Measurements from ENCODE around the gene CELSR1.

The CELSR1 gene

DNA sequence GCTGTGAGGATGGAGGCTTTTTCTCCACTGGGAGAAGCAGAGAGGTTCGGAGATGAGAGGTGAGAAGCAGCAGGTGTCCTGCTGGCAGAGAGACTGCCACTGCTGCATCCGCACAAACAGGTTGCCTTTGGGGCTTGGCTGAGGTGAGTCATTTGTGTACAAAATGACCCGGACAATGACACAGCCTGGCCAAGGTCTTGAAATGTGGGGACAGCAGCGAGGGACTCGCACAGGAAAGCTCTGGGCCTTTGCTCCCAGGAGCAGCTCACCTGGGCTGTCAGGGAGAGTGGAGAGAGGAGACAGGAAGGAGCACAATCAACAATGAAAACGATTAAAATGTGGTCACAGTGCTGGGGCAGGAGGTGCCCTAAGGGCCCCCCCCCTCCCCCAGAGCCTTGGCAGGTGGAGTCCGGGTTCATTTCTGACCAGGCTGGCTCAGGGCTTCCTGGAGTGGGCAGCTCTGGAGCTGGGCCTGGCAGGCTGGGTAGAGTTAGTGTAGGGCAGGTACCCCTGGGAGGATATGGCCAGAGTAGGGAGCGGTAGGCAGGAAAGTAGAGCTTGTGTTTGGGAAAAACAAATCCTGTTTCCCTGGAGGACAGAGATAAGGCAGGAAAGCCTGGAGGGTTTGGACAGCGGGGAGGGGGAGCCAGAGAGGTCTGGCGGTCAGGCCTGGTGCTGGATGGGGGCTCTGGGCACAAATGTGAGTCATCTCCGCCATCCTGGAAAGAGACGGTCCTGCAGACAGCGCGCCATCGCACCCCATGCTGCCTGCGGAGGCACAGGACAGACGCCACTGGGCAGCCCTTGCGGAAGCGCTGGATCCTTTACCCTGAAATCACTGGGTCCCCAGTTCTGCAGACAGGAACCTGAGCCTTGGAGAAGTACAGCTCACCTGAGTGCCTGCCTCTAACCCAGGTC lies 37.8 kb upstream of the CELSR1 start:
- no peak for DNase-seq

DNA sequence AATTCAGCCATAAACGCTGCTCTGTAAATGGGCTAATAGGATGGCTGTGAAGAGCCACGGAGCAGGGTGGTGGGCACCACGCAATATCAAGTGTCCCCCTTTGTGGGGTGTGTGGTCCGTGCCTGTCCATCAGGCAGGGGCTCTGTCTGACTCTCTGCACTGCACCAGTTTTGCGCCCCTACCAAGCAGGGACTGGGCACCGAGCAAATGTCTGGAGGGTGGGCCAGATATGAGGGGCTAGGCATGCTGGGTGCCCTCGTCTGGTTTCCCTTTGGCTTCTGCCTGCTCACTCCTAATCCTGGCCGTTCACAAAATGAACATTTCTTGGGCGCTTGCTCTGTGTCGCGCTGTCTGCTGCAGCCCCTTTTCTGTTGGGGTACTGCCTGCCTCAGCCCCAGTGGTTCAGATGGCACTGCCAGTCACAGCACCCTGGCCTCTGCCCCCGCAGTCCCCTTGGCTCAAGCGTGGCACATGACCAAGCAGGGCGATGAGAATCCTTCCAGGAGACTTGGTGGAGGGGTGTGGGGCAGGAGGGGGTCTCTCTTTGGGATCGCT lies 37.1 kb upstream of the CELSR1 start:
- DNase-seq = no peak

DNA sequence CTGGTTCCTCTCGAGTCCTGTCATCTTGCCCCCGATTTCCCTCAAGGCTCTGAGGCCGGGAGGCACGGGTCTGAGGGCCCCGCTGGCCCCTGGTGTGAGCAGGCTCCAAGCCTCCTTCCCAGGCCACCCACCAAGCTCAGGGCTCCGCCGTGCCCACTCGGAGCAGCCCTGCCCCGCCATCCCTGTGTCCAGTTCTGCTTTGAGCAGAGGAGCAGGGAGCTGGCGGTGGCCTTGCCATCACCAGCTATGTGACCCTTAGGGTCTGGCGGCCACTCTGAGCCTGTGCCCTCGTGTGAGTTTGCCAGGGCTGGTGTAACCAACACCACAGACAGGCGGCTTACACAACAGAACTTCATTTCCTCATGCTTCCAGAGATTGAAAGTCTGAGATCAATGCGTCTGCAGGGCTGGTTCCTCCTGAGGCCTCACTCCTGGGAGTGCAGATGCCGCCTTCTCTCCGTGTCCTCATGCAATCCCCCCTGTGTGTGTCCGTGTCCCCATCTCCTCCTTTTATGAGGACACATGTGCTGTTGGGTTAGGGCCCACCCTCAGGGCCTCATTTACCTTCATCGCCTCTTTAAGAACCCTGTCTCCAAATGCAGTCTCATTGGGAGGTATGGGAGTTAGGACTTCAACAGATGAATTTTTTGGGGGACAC lies 36.5 kb upstream of the CELSR1 start:
- no peak for DNase-seq

DNA sequence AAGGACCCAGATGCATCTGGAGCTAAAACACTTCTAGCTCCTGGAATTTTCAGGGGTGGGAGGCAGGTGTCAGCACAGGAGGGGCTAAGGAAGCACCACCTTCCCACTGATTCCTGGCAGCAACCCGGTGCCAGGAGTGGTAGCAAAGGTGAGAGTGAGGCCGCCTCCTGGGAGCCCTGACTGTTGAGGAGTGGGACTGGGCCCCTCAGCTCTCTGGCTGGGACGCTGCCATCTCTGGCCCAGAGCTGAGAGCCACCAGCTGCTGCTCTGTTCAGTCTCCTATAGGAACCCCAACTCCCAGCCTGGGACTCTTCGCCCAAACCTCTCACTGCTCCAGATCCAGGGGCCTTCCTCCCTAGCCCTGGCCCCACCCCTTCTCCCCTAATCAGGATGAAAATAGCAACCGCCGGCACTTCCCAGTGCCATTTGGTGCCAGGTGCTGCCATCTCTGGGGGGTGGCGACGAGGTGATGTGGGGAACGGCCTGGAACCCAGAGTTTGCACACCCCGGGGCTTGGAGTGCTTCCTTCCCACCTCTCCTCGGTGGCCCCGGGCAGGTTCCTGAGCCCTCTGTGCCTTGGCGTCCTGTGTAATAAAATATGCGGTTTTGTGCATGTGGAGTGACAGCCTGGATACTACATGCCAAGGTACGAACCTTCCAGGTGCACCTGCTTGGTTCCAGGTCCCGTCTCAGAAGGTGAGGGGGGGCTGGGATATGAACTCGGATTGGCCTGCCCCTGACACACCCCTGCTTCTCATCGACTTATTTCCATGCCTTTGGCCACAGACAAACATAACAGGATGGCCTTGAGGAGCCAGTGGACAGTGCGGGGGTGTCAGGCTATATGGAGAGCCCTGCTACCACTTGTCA lies 35.7 kb upstream of the CELSR1 start:
- DNase-seq = no peak

DNA sequence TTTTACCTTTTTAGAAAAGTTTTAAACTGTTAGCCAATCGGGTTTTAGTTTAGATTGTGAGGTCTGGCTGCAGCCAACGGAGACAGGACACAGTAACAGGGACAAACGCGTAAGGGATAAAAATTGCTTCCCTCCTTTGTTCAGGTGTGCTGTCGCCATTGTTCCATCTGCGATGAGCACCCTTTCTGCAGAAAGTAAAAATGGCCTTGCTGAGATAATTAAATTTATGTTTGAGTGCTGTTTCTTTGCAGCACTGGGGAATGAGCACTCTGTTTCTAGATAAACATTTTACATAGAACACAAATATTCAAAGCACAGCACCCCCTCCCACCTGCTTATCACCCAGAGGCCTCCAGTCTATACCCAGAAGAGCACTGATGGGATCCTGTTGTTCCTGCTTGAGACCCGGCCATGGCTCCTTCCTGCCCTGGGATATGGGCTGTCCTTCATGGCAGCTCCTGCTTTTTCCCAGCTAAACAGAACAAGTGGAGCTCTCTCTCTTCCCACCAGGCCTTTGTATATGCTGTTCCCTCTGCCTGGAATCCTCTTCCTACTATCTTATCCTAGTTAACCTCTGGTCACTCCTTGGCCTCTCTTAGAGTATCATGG lies 34.3 kb upstream of the CELSR1 start:
- no peak for DNase-seq

DNA sequence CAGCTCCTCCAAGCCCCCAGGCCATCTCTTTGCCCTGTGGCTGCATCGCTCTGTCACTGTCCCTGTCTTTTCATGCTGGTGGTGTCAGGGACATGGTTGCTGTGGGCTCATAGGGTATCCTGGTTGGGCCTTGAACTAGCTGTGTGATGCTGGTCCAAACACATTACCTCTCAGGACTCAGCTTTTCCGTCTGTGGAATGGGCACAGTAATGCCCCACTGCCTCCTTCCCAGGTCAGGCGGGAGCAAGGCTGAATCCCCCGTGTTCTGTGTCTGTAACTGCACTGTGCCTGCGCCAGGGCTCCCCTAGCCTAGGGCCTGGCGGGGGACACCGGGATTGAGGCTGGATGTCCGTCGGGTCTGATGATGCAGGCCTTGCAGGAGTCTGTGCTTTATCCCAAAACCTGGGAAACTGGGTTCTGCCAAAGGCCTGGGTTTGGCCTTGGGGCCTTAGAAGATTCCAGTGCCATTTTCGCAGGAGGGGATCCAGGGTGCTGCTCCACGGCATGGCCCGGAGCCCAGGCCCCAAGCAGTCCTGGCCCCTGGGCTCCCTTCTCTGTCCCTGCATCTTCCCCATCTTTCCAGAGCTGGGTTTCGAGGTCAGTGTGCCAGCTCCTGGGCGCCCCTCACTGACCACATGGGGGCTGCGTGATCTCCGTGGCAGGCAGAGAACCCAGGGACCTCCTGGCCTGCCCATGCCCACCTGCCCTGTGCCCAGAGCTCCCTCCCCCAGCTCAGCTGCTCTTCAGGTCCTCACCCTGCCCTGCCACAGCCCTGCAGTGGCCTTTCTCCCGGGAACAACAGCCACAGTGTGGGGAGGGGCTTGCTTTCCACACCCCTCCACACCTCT lies 32.7 kb upstream of the CELSR1 start:
- DNase-seq = no peak

DNA sequence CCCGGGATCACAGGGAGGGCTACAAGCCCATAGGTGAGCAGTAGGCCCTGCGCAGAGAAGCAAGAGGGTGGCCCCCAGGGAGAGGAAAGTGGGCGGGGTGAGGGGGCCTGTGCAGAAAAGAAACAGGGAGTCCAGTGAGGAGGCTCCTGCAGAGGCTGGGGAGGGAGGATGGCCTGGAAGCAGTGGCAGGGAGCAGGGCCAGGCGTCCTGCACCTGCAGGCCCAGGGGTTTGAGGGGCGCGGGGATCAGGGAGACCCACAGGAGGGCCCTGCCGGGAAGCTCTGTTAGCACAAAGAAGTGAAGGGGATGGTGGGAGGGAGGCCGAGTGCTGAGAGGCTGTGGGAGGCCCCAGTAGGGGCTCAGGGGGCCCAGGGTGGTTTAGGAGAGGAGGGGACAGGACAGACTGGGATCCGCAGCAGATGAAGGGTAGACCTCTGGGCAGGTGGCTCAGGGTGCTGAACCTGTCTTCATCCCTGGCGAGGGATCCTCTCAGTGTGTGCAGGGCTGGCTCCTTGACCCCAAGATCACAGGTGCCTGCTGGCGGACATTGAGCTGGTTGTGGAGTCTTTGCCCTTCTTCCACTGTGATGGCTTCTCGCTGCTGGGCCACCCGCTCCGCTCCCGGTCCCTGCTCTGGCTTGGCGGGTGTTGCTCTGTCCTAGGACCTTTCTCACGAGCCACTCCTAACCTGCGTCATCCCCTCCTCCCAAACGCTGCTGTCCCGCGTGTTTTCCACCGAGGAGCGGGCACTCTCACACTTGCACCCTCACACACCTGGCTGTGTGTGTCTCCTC lies 31.8 kb upstream of the CELSR1 start:
- DNase-seq = no peak

DNA sequence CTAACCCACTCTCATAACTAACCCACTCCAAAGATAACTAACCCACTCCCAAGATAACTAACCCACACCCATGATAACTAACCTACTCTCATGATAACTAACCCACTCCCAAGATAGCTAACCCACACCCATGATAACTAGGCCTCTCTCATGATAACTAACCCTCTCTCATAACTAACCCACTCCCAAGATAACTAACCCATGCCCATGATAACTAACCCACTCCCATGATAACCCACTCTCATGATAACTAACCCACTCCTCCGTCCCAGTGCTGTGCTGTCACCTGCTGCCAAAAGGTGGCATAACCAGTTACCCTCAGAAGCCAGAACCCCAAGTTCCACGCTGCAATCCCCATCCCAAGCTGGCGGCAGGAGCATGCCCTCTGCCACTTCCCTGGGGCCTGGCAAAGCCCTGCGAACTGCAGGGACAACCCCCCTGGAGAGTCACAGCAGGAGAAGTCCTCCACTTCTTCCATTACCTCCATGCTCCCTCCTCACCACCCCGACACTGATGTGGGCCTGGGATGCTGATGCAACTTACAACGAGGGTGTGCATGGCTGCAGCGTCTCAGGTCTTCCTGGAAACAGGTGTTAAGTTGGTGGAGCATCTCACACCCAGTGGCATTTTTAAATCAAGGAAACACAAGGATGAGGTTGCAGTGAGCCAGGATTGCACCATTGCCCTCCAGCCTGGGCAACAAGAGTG lies 30.8 kb upstream of the CELSR1 start:
- peak; percentile 24 for DNase-seq

DNA sequence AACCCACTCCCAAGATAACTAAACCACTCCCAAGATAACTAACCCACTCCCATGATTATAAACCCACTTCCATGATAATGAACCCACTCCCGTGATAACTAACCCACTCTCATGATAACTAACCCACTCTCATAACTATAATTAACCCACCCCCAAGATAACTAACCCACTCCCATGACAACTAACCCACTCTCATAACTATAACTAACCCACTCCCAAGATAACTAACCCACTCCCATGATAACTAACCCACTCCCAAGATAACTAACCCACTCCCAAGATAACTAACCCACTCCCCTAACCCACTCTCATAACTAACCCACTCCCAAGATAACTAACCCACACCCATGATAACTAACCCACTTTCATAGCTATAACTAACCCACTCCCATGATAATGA lies 30.1 kb upstream of the CELSR1 start:
- no peak for DNase-seq

DNA sequence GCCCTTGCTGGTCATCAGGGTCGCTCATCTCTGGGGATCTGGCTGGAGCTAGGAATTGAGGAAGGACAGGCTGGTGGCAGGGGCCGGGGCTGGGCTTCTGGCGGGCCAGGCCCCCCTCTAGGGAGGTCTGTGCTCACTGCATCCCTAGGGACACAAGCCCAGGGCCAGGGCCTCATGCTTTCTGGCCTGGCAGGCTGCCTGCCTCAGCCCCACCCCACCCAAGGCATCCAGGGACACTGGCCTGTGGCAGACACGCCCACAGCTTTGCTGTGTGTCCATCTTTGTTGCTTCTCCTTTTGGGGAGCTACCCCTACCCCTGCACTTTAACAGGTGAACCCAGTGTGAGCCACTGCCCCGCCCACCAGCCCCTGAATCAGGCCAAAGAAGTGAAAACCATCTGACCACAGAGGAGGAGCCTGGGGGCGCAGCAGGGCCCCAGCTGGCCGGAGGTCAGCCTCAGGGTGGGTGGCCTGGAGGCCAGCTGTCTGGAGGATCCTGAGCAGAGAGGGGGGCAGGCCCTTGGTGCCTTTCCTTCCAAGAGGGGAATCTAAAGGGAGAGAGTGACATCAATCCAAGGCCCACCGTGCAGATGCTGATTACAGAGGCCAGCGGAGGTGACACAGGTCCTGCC lies 26.8 kb upstream of the CELSR1 start:
- no peak for DNase-seq

DNA sequence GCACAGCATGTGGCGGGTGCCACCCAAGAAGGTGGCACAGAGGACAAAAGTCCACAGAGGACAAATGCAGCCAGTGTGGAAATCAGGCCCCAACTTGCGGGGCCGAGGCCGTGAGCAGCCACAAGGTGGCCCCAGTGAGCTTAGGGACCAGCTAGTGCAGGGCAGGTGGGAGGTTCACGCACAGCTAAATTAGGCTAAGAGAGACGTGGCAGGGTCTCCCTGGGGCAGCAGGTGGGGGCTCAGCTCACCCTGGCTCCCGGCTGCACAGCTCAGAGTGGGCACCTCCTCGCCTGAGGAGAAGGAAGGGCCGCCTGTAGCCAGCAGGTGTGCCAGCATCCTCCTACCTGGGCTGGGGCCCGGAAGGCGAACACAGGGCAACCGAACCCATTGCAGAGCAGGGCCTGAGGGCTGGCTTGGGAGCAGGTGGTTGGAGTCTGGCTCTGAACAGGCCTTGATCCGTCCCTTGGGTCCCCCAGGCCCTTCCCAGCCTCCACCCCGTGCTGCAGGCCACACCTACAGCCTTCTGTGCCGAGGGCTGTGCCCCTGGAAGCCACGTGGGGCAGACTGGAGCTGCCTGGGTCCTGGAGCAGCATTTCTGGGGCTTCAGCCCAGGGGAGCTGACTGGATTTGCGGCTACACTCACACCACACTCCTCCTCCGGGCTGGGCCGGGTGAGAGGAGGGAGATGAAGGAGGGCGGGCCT lies 26.1 kb upstream of the CELSR1 start:
- DNase-seq = peak; percentile 83

DNA sequence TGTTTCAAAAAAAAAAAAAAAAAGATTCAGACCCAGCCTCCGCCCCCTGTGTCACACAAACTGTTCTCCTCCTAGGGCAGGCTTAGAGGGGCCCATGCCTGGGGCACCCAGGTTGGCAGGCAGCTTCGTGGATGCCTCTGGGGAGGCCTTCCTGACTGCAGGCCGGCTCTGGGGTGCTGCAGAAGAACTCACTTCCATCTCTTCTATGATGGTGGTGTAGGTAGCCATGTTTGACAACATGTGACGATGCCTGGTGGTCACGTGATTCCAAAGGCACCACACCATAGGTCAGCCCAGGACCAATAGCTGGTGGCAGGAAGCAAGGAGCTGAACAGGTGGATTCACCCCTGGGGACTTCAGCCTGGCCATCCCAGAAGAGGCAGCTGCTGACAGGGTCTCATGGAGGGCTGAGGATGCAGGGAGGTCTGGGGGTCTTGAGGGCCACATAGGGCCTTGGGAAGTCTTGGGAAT lies 24.1 kb upstream of the CELSR1 start:
- peak; percentile 49 for DNase-seq

DNA sequence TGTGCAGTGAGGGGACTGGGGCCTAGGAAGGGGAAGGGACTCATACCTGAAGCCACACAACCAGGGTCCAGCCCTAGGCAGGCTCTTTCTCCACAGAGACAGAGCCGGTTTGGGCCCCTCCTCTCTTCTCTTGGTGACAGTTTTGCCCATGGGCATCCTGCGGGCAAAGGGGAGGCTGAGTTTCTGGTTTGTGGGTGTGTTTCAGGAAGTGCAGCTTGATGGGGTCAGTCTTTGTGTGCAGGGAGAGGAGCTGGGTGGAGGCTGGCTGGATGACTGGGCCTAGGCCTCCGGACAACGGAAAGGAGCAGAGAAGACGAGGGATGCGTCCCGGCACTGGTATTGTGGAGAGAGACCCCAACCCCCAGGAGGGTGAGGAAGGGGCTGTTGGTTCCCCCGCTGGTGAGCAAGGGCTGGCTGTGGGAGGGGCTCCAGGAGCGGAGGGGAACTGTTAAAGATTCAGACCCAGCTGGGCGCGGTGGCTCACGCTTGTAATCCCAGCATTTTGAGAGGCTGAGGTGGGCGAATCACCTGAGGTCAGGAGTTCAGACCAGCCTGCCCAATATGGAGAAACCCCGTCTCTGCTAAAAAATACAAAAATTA lies 23.4 kb upstream of the CELSR1 start:
- DNase-seq = no peak

DNA sequence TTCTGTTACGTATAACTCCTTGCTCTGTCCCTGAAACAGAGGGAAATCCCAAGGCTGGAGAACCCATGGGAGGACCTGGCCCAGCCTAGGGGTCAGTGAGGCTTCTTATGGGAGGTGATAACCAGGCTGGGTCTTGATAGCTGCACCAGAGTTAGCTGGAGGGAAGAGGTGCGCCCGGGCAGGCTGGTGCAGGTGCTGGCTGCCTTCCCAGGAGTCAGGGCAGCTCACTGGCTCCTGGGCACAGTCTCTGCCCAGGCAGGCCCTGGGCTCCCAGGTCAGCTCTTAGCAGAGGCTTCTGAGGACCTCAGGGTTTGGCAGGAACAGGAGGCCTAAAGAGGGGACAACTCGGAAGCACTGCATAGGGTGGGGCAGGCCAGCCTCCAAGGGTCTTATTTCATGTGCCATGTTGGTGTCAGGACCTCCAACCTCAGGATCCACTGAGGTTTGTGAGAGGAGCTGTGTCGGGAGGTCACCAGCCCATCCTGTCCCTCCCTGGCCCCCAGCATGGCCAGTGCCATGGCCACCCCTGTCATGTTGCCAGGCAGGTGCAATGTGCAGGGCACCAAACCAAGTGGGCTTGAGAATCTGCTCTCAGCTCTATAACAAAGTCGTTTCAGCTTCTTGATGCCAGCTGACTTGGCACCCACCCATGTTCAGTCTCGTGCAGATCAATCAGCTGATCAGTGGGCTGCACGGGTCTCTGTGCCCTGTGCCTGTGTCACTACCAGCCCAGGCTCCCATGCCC lies 20.5 kb upstream of the CELSR1 start:
- DNase-seq = no peak

DNA sequence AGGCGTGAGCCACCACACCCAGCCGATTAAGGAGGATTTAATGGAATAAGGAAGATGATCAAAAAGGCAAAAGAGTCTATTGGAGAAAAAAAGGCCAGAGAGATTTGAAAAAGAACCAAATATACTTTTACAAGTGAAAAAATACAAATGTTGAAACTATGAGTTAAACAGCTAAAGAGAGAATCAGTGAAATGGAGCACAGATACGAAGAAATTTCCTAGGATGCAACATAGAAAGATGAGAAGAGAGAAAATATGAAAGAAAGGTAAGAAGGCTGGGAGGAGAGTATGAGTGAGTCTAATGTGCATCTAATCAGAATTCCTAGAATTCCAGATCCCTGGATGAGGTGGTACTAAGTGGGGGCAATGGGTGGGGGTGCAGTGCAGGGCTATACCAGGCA lies 19.4 kb upstream of the CELSR1 start:
- no peak for DNase-seq

DNA sequence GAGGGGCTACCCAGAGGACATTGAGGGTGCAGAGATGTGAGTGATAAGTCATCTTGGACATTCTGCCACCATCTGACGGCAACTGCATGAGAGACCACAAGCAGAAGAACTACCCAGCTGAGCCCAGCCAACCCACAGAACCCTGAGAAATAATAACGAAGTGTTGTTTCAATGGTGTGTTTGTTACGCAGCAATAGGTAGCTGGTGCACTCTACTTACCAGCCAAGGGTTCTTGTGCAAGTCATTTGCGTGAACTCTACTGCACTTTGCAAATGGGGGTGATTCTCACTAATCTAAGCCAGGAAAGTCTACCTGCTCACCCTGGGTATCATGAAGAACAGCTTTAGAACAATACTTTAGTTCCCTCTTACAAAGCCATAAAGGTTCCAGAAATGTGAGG lies 15.8 kb upstream of the CELSR1 start:
- DNase-seq = no peak

DNA sequence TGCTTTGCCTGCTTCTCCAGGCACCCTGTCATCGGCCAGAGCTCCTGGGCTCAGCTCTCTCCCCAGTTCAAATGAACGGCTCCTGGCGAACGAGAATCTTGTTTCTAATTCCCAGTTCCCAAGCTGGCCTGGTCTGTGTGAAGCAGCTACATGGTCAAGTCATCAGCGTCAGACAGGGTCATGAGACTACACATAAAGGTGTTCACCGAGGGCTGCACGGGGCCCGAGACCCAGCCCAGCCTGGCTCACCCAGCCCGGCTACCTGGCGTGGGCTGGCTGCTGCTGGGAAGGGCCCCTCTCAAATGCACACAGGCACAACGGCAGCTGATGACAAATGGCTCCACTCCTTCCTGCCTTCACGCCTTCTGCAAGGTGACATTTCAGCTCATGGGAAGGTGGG lies 14.6 kb upstream of the CELSR1 start:
- no peak for DNase-seq

DNA sequence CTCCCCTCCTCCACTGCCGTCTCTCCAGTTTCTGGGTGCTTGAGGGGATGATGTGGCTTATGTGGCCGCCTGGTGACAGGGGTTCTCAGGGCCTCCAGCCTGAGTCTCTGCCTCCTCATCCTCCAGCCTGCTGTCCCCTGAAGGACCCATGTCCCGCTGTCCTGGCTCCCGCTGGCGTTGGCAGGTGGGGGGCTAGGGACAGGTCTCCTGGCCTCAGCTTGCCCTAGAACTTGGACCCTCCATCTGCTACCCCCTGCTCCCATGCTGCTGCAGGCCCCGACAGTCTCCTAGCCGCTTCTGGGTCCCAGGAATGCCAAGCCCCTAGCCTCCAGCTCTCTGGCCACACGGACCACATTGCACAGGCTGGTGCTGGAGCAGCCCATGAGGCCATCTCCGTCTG lies 13.9 kb upstream of the CELSR1 start:
- DNase-seq = no peak

All from retina (tissue), 1 donor.